Activated T-helper 17 cell treated with anti-CD3 and anti-CD28 coated beads, Interleukin-2, amount 50 U/mL, for 72 hours (primary cell): ENCODE measurements around the gene POGLUT3. TPM values are rescaled to one million over a fixed set of nuclear protein-coding genes. Genes with fewer than 3 reads are reported as not detected.
A peak's percentile ranks its signal among the peaks of the same experiment; 100 is the strongest.

Source experiments
- ATAC-seq: fragments of 150-1000 bp; cut with Tn5 transposase; replicated peaks from 2 replicates; pipeline ENCODE4 v1.10.0; 2021; ENCODE audit warnings: mild to moderate bottlenecking, moderate library complexity
- H3K27ac Mint-ChIP-seq: one replicate; pipeline ENCODE4 v1.8.0; 2022; ENCODE audit warnings: mixed read lengths
- H3K27me3 Mint-ChIP-seq: one replicate; pipeline ENCODE4 v1.8.0; 2022; ENCODE audit warnings: mixed read lengths
- H3K36me3 Mint-ChIP-seq: one replicate; pipeline ENCODE4 v1.8.0; 2022; ENCODE audit warnings: low read depth, mild to moderate bottlenecking, mixed read lengths
- H3K4me1 Mint-ChIP-seq: one replicate; pipeline ENCODE4 v1.8.0; 2022; ENCODE audit warnings: mixed read lengths
- H3K4me3 Mint-ChIP-seq: one replicate; pipeline ENCODE4 v1.8.0; 2022; ENCODE audit warnings: mild to moderate bottlenecking, mixed read lengths
- H3K9me3 Mint-ChIP-seq: one replicate; pipeline ENCODE4 v1.8.0; 2022; ENCODE audit warnings: mixed read lengths
- total RNA-seq, 2 donors: library from RNA; stranded (reverse); gene quantifications; one replicate each; pipeline ENCODE4 v1.2.3, GENCODE V29; 2022

POGLUT3 gene, protein sequence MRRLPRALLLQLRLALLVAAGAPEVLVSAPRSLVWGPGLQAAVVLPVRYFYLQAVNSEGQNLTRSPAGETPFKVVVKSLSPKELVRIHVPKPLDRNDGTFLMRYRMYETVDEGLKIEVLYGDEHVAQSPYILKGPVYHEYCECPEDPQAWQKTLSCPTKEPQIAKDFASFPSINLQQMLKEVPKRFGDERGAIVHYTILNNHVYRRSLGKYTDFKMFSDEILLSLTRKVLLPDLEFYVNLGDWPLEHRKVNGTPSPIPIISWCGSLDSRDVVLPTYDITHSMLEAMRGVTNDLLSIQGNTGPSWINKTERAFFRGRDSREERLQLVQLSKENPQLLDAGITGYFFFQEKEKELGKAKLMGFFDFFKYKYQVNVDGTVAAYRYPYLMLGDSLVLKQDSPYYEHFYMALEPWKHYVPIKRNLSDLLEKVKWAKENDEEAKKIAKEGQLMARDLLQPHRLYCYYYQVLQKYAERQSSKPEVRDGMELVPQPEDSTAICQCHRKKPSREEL
- 1 to 10 TPM; 9.6 to 9.7 TPM for total RNA-seq

DNA sequence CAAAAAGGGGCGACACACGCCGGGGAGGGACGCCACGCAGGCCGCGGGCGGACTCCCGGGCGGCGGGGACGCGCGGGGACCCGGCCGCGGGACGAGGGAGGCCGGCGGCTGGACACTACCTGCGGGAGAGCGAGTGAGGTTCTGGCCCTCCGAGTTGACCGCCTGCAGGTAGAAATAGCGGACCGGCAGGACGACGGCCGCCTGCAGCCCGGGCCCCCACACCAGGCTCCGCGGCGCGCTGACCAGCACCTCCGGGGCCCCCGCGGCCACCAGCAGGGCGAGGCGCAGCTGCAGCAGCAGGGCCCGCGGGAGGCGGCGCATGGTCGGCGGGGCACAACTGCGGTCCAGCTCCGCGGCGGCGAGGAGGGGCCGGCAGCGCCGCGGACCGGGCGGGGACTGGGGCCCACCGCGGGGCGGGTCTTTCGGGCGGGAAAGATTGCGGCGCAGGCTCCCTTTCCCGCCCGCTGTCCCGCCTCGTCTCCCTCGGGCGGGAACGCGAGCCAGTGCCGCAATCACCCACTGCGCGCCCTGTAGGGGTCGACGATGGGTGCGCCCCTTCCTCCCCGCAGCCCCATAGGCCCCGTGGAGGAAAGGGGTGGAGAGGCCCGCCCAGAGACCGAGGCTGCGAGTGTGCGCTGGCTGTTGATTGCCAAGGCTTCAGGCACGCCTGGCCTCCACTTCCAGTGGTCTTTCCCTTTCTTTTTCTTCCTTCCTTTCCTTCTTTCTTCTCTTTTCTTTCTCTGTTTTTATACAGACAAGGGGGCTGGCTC lies at the start of gene POGLUT3:
Gene POGLUT3, minus strand, starts transcription at position 339 of the 770 bp plus-strand sequence. Its CDS starts 18 bp downstream, at position 321.
- peak; percentile 54 for ATAC-seq
- Mint-ChIP-seq H3K36me3 (peaks cover 5% of the 10 kb centered on the region), H3K4me3 (peak within 1 kb of the TSS; percentile 82), H3K4me1 (peaks cover 11% of the 10 kb centered on the region), H3K27me3 (no peaks in the 10 kb centered on the region), H3K9me3 (no peaks in the 10 kb centered on the region), H3K27ac (peak within 1 kb of the TSS; percentile 92)

DNA sequence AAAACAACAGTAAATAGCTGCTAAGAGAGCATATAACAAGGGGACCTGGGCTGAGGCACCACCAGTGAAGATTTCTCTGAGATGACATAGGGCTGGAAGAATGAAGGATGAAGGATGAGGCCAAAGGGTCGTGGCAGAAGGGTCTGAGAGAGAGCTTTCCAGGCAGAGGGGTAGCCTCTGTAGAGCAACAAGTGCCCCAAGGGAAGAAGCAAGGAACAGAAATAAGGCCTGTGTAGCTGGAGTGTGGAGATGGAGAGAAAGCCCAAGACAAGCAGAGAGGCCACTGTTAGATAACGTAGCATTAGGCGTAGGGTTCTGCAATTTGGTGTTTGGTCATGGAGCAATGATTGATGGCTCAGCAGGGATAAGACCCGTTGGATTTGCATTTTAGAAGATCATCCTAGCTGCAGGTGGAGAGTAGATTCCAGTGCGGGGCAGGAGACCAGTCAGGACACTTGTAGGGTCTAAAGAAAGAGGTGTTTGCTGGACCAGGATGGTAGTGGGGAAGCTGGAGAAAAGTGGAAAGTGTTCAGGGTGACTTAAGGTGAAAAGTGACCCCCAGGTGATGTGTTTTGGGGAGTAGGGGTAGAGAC lies 47.8 kb upstream of the POGLUT3 start:
- Mint-ChIP-seq H3K9me3 (no peaks in the 10 kb centered on the region), H3K4me3 (no peak overlapping the region)
- no peak for ATAC-seq

DNA sequence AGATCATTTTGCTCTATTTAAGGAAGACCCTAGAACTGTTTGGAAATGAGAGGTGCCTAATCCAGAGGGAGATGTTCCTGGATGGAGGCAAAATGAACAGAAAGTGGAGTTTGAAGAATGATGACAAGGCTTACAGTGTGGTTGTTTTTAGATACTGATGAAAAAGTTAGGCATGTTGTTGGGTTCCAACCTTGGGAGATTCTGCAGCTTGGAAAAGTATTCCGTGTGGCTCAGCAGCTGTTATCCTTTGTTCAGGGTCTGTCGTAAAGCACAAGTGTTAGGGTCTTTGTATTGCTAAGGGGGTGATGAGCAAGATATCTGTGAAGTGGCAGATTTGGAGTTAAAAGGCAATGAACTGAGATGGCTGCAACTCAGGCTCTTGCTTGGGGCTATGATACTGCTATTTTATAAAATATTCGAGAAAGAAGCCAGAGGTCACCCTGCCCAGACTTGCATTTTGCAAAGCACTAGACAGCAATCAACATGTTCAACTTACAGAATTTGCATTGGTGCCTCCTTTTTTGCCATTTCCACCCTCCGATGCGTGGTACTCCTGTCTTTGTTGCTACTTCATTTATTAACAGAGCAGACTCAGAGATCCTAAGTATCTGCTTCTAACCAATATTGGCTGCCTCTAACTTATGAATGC lies 45.3 kb upstream of the POGLUT3 start:
- no peak for ATAC-seq
- H3K4me3 Mint-ChIP-seq, result no peak overlapping the region
- no peak overlapping the region for H3K27ac Mint-ChIP-seq
- H3K36me3 Mint-ChIP-seq, result no peaks in the 10 kb centered on the region
- H3K27me3 Mint-ChIP-seq, result no peaks in the 10 kb centered on the region
- no peaks in the 10 kb centered on the region for H3K4me1 Mint-ChIP-seq
- H3K9me3 Mint-ChIP-seq, result no peaks in the 10 kb centered on the region

More for the DNA sequence above, 47.8 kb upstream of the POGLUT3 start:
- Mint-ChIP-seq H3K27me3 (no peaks in the 10 kb centered on the region), H3K36me3 (no peaks in the 10 kb centered on the region), H3K27ac (no peak overlapping the region), H3K4me1 (no peaks in the 10 kb centered on the region)

DNA sequence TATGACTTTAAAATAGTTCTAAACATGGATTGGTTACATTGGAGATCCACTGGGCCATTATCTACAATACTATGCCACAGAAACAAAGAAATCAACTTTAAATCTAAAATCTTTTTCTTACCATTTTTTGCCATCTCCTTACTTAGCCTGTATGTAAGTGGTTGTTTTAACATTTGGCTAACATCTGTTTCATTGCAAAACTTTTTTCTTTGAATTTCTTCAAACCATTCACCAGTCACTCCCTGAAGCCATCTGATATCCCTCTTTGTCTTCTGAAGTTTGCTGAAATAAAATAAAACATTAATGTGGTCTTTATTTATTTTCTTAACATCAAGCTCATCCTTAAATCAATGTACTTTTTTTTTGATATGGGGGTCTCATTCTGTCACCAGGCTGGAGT lies 43.3 kb upstream of the POGLUT3 start:
- no peaks in the 10 kb centered on the region for H3K36me3 Mint-ChIP-seq
- no peaks in the 10 kb centered on the region for H3K4me1 Mint-ChIP-seq
- H3K4me3 Mint-ChIP-seq, result no peak overlapping the region
- no peaks in the 10 kb centered on the region for H3K9me3 Mint-ChIP-seq
- no peaks in the 10 kb centered on the region for H3K27me3 Mint-ChIP-seq
- ATAC-seq, result no peak
- H3K27ac Mint-ChIP-seq, result no peak overlapping the region

DNA sequence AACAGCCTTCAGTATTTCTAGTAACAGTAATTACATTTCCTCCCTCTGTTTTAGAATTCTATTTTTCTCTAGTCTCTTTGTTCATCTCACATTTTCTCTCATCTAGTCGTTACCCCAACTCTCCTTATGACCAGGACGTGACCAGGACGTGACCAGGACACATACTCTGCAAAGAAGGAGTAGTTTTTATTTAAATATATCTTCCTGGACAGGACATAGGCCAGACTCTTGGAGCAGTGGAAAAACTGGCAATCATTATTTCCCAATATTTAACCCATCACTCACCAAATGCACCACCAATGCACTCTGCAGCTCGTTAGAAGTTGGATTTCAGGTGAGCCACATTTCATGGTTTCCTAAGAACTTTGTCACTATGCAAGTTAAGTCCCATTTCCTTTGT lies 40.3 kb upstream of the POGLUT3 start:
- Mint-ChIP-seq H3K4me3 (no peak overlapping the region), H3K27me3 (no peaks in the 10 kb centered on the region), H3K36me3 (no peaks in the 10 kb centered on the region), H3K4me1 (no peaks in the 10 kb centered on the region), H3K9me3 (no peaks in the 10 kb centered on the region), H3K27ac (no peak overlapping the region)
- no peak for ATAC-seq

DNA sequence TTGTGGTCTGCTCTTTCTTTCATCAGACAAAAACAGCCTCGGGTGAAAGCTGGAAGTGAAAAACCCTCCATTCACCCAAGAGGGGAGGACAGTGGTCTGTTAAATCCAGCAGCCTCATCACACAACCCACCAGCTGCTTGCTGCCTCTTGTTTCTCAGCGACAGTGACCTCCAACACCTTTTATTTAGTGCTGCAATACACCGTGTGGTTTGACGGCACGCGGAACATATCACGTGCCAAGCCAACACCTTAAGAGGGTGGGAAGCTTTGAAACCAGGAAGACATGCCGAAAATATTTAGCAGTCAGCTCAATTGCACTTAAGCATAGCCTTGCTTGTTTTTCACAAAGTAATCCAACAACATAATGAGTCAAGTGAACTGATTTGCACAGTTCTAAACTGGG lies 39.8 kb upstream of the POGLUT3 start:
- Mint-ChIP-seq H3K36me3 (no peaks in the 10 kb centered on the region), H3K9me3 (no peaks in the 10 kb centered on the region), H3K4me3 (no peak overlapping the region), H3K4me1 (no peaks in the 10 kb centered on the region), H3K27ac (no peak overlapping the region), H3K27me3 (no peaks in the 10 kb centered on the region)
- ATAC-seq, result no peak

DNA sequence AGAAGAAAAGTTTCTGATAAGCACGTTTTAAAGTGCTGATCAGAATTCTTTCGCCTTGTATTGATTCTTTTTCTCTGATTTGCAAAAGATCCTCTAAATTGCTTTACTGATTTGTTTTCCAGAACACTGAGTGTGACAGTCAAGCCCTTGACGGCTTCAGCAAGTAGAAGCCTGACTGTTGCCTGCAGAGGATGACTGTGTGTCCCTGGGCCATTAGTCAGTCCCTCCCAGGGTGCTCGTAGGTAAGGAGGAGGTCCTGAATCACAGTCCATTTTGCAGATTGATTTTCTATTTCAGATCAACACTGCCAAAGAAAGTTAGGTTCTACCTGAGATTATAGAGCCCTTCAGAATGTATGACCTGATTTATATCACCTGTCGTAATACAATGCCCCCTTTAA lies 38.6 kb upstream of the POGLUT3 start:
- H3K36me3 Mint-ChIP-seq, result no peaks in the 10 kb centered on the region
- no peaks in the 10 kb centered on the region for H3K4me1 Mint-ChIP-seq
- H3K9me3 Mint-ChIP-seq, result no peaks in the 10 kb centered on the region
- ATAC-seq, result no peak
- H3K27me3 Mint-ChIP-seq, result no peaks in the 10 kb centered on the region
- H3K4me3 Mint-ChIP-seq, result no peak overlapping the region
- no peak overlapping the region for H3K27ac Mint-ChIP-seq

DNA sequence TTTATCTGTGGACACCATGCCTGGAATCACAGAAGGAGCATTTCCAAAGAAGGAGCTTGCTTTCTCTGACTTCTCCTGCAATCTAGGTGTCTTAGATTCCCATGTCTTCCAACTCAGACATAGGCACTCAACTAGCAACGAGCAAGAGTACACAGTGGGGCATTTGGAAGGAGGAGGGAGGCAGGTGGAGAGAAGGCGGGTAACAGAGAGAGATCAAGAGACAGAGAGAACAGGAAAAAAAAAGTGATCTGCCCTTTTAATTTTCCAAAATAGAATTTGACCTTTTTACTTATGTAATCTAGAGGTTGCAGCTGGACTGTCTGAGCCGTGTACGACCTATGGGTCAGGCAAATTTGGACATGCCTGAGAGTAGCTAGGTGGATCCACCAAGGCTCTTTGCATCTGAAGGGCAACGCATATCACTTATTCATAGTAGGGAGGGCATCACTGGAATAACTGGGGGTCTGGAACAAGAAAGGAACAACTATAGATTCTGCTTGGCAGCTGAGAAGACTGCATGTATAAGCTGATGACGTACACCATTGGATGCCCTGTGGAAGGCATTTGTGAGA lies 37.3 kb upstream of the POGLUT3 start:
- Mint-ChIP-seq H3K27me3 (no peaks in the 10 kb centered on the region), H3K4me3 (no peak overlapping the region), H3K27ac (no peak overlapping the region), H3K36me3 (no peaks in the 10 kb centered on the region), H3K9me3 (no peaks in the 10 kb centered on the region), H3K4me1 (no peaks in the 10 kb centered on the region)
- no peak for ATAC-seq

DNA sequence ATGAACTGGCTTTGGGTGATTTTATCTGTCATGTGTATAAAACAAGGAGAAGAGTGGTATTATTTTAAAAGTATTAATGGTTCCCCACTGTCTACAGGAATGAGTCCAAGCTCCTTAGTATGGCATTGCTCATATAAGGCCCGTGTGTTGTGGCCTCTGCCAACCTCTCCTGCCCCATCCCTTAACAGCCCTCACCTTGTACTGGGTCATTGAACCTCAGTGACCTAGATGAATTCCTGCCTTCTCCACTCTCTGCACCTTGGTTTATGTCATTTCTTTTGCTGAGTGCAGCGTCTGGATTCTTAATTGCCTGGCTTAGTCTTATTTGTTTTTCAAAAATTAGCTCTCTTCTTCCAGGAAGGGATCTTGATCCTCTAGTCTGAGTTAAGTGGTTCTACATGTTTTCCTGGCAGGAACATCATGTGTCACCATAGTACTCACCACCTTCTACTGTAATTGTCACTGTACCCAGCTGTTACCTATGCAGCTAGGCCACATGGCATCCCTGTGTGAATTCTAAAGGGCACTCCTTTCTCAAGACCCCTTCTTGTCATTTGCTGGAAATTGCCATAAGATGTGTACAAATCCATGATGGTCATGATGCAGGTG lies 36.2 kb upstream of the POGLUT3 start:
- Mint-ChIP-seq H3K27ac (no peak overlapping the region), H3K9me3 (no peaks in the 10 kb centered on the region), H3K27me3 (no peaks in the 10 kb centered on the region), H3K36me3 (no peaks in the 10 kb centered on the region), H3K4me3 (no peak overlapping the region), H3K4me1 (no peaks in the 10 kb centered on the region)
- ATAC-seq, result no peak

DNA sequence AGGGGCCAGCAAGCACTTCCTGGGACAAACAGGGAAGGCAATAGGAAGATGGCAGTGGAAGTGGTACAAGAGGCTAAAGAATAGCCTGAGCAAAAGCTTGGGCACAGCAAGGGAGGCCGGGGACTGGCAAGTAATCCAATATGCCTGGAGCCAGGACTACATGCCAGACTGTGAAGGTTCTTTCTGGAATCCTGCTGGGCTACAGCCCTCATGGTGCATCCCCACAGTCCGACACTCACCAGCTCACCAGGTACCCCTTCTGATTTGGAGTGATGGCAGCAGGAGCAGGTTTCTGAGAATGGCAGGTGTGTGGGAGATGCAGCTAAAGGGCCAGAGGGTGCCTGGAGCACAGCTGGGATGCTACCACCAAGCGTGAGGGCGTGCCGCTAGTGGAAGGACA lies 32.2 kb upstream of the POGLUT3 start:
- Mint-ChIP-seq H3K27me3 (no peaks in the 10 kb centered on the region), H3K4me1 (no peaks in the 10 kb centered on the region), H3K36me3 (no peaks in the 10 kb centered on the region), H3K4me3 (no peak overlapping the region), H3K9me3 (no peaks in the 10 kb centered on the region), H3K27ac (no peak overlapping the region)
- no peak for ATAC-seq

DNA sequence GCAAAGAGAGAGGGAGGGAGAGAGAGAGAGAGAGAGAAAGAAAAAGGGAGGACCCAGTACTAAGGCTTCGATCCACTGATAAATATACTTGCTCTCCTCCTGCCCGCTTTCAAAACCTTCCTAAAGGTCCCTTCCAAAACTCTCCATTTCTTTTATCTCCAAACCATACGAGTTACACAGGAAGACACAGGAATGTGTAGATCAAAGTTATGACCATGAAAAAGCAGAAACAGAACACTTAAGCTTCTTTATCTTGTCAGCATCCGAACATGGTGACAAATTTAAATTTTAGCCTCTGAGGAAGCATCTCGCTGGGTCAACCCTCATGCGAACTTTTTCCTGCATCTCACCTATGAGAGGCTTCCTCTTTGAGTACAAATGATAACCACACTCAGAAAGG lies 29.2 kb upstream of the POGLUT3 start:
- H3K4me1 Mint-ChIP-seq, result no peaks in the 10 kb centered on the region
- H3K27me3 Mint-ChIP-seq, result no peaks in the 10 kb centered on the region

DNA sequence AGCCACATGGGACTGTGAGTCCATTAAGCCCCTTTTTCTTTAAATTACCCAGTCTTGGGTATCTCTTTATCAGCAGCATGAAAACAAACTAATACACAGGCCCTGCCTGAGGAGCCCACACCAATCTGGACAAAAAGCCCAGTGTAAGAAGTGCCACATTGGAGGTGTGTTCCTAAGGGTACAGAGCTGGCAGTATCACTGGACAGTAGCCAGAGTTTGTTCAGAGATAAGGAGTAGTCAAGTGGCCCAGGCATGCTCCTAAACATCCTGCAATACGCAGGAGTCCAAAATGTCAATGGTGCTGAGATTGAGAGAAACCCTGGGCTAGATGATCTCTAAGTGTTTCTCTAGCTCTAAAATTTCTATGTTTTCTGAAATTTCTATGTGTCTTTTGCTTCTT lies 27.0 kb upstream of the POGLUT3 start:
- Mint-ChIP-seq H3K27me3 (no peaks in the 10 kb centered on the region), H3K4me1 (no peaks in the 10 kb centered on the region), H3K27ac (no peak overlapping the region), H3K4me3 (no peak overlapping the region), H3K36me3 (no peaks in the 10 kb centered on the region), H3K9me3 (no peaks in the 10 kb centered on the region)
- no peak for ATAC-seq

More for the DNA sequence above, 29.2 kb upstream of the POGLUT3 start:
- Mint-ChIP-seq H3K9me3 (no peaks in the 10 kb centered on the region), H3K27ac (no peak overlapping the region), H3K36me3 (no peaks in the 10 kb centered on the region), H3K4me3 (no peak overlapping the region)
- no peak for ATAC-seq

DNA sequence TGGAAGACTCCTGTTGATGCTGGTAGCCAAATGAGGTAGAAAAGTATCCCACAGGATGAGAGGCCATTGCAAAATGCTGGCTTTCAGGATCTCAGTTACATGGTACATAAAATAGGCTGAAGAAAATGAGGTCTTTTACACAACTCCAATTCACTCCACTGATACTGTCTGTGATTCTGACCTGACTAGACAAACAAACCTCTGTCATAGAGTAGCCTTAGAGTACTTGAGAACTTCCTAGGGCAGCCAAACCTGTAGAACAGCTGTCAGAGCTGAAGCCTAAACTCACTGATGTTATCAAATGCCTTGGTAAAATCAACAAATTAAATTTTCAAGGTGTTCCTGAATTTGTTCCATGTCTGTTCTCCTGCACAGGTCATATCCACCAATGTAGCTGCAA lies 26.2 kb upstream of the POGLUT3 start:
- no peak overlapping the region for H3K27ac Mint-ChIP-seq
- H3K36me3 Mint-ChIP-seq, result no peaks in the 10 kb centered on the region
- H3K27me3 Mint-ChIP-seq, result no peaks in the 10 kb centered on the region
- no peak overlapping the region for H3K4me3 Mint-ChIP-seq
- ATAC-seq, result no peak
- no peaks in the 10 kb centered on the region for H3K4me1 Mint-ChIP-seq
- H3K9me3 Mint-ChIP-seq, result no peaks in the 10 kb centered on the region

DNA sequence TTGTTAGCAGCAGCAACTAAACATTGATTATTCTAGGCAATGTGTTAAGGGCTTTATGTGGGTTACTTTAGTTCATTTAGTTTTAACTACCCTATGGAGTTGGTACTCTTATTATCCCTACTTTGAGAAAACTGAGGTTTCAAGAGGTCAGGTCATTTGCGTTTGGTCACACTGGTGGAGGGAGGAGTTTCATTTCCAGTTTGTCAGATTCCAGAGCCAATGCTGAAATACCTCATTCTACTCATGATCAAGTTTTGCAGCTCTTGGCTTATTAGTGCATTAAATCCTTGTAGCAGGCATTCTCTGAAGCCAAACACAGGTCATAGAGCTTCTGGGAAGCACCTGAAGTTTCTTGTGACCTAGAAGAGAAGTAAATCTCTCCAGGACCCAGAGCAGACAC lies 24.1 kb upstream of the POGLUT3 start:
- Mint-ChIP-seq H3K27me3 (no peaks in the 10 kb centered on the region), H3K9me3 (no peaks in the 10 kb centered on the region), H3K27ac (no peak overlapping the region), H3K36me3 (no peaks in the 10 kb centered on the region), H3K4me1 (no peaks in the 10 kb centered on the region), H3K4me3 (no peak overlapping the region)
- ATAC-seq, result no peak
